ENCODE measurements around the gene PRSS8.

The PRSS8 gene

GRCh38 chr16:31149332-31149731, 13.8 kb upstream of the PRSS8 start:
- Histone ChIP-seq H2AFZ (ENCODE audit: low read depth, low read length) (no peak overlapping the region), H3K27me3 (ENCODE audit: insufficient read depth, low read length, poor library complexity) (no peaks in the 10 kb centered on the region), H3K4me1 (ENCODE audit: insufficient read depth, low read length) (no peaks in the 10 kb centered on the region), H3K79me2 (ENCODE audit: insufficient read depth, low read length) (no peaks in the 10 kb centered on the region), H3K4me2 (ENCODE audit: insufficient read depth, low read length) (no peak overlapping the region), H3K27ac (ENCODE audit: low read length) (no peak overlapping the region), H4K20me1 (ENCODE audit: insufficient read depth, low read length) (no peaks in the 10 kb centered on the region), H3K9me3 (ENCODE audit: insufficient read depth, low read length, severe bottlenecking) (no peaks in the 10 kb centered on the region), H3K36me3 (ENCODE audit: insufficient read depth, low read length) (no peaks in the 10 kb centered on the region), H3K4me3 (ENCODE audit: low read depth in 1 of 2, low read length in 2 of 2) (no peak overlapping the region), H3K9ac (ENCODE audit: low read depth, low read length) (no peak overlapping the region)
- no peak for DNase-seq
- TF ChIP-seq CTCF (IDR thresholded peaks at IDR 0.05; ENCODE audit: borderline replicate concordance, extremely low read depth, low read length, poor library complexity, severe bottlenecking) (no peak), EZH2 (IDR thresholded peaks at IDR 0.05; ENCODE audit: borderline replicate concordance, low read depth, low read length, severe bottlenecking) (no peak)
- no peak for ATAC-seq (ENCODE audit: insufficient read depth, low read depth)

- DNase-seq, result no peak
- Histone ChIP-seq H3K4me1 (ENCODE audit: insufficient read depth, low read length) (no peaks in the 10 kb centered on the region), H3K9me3 (ENCODE audit: insufficient read depth, low read length, severe bottlenecking) (no peaks in the 10 kb centered on the region), H4K20me1 (ENCODE audit: insufficient read depth, low read length) (no peaks in the 10 kb centered on the region), H3K36me3 (ENCODE audit: insufficient read depth, low read length) (no peaks in the 10 kb centered on the region), H3K79me2 (ENCODE audit: insufficient read depth, low read length) (no peaks in the 10 kb centered on the region), H3K9ac (ENCODE audit: low read depth, low read length) (no peak overlapping the region), H3K4me3 (ENCODE audit: low read depth in 1 of 2, low read length in 2 of 2) (no peak overlapping the region), H3K27me3 (ENCODE audit: insufficient read depth, low read length, poor library complexity) (no peaks in the 10 kb centered on the region), H3K27ac (ENCODE audit: low read length) (no peak overlapping the region), H2AFZ (ENCODE audit: low read depth, low read length) (no peak overlapping the region), H3K4me2 (ENCODE audit: insufficient read depth, low read length) (no peak overlapping the region)
- no peak for ATAC-seq (ENCODE audit: insufficient read depth, low read depth)
- no peak for TF ChIP-seq CTCF (IDR thresholded peaks at IDR 0.05; ENCODE audit: borderline replicate concordance, extremely low read depth, low read length, poor library complexity, severe bottlenecking)
- TF ChIP-seq EZH2 (IDR thresholded peaks at IDR 0.05; ENCODE audit: borderline replicate concordance, low read depth, low read length, severe bottlenecking), result no peak
Measured at GRCh38 chr16:31148896-31149295, 13.4 kb upstream of the PRSS8 start.

- Histone ChIP-seq H3K4me2 (ENCODE audit: insufficient read depth, low read length) (no peak overlapping the region), H4K20me1 (ENCODE audit: insufficient read depth, low read length) (no peaks in the 10 kb centered on the region), H3K27me3 (ENCODE audit: insufficient read depth, low read length, poor library complexity) (no peaks in the 10 kb centered on the region), H3K9ac (ENCODE audit: low read depth, low read length) (no peak overlapping the region), H3K27ac (ENCODE audit: low read length) (no peak overlapping the region), H3K36me3 (ENCODE audit: insufficient read depth, low read length) (no peaks in the 10 kb centered on the region), H3K79me2 (ENCODE audit: insufficient read depth, low read length) (no peaks in the 10 kb centered on the region), H3K4me1 (ENCODE audit: insufficient read depth, low read length) (no peaks in the 10 kb centered on the region), H3K4me3 (ENCODE audit: low read depth in 1 of 2, low read length in 2 of 2) (no peak overlapping the region), H2AFZ (ENCODE audit: low read depth, low read length) (no peak overlapping the region), H3K9me3 (ENCODE audit: insufficient read depth, low read length, severe bottlenecking) (no peaks in the 10 kb centered on the region)
- DNase-seq (no peak), ATAC-seq (ENCODE audit: insufficient read depth, low read depth) (no peak)
- TF ChIP-seq CTCF (IDR thresholded peaks at IDR 0.05; ENCODE audit: borderline replicate concordance, extremely low read depth, low read length, poor library complexity, severe bottlenecking) (no peak), EZH2 (IDR thresholded peaks at IDR 0.05; ENCODE audit: borderline replicate concordance, low read depth, low read length, severe bottlenecking) (no peak)
Measured at GRCh38 chr16:31148281-31148728, 12.8 kb upstream of the PRSS8 start.

- no peak overlapping the region for H3K27ac ChIP-seq (ENCODE audit: low read length)
- ATAC-seq (ENCODE audit: insufficient read depth, low read depth) (no peak), DNase-seq (no peak)
- H3K27me3 ChIP-seq (ENCODE audit: insufficient read depth, low read length, poor library complexity), result no peaks in the 10 kb centered on the region
- H3K4me2 ChIP-seq (ENCODE audit: insufficient read depth, low read length), result no peak overlapping the region
- no peak overlapping the region for H3K9ac ChIP-seq (ENCODE audit: low read depth, low read length)
- H3K9me3 ChIP-seq (ENCODE audit: insufficient read depth, low read length, severe bottlenecking), result no peaks in the 10 kb centered on the region
- TF ChIP-seq EZH2 (IDR thresholded peaks at IDR 0.05; ENCODE audit: borderline replicate concordance, low read depth, low read length, severe bottlenecking) (no peak), CTCF (IDR thresholded peaks at IDR 0.05; ENCODE audit: borderline replicate concordance, extremely low read depth, low read length, poor library complexity, severe bottlenecking) (no peak)
- H3K79me2 ChIP-seq (ENCODE audit: insufficient read depth, low read length), result no peaks in the 10 kb centered on the region
- H3K4me3 ChIP-seq (ENCODE audit: low read depth in 1 of 2, low read length in 2 of 2), result no peak overlapping the region
- H4K20me1 ChIP-seq (ENCODE audit: insufficient read depth, low read length), result no peaks in the 10 kb centered on the region
- no peaks in the 10 kb centered on the region for H3K36me3 ChIP-seq (ENCODE audit: insufficient read depth, low read length)
- no peak overlapping the region for H2AFZ ChIP-seq (ENCODE audit: low read depth, low read length)
- peaks cover 7% of the 10 kb centered on the region for H3K4me1 ChIP-seq (ENCODE audit: insufficient read depth, low read length)
Measured at GRCh38 chr16:31147574-31147973, 12.0 kb upstream of the PRSS8 start.
